ENCODE results near the gene GARS1. TPM values are rescaled to one million over a fixed set of nuclear protein-coding genes. Genes with fewer than 3 reads are reported as not detected.

GARS1 gene
- total and polyA plus RNA-seq, 4 donors: 43.3 to 73.6 (median 67.8) TPM

- no peak for TF ChIP-seq FOXA1 (IDR thresholded peaks at IDR 0.05)
- TF ChIP-seq YY1 (IDR thresholded peaks at IDR 0.05): no peak
- no peak for TF ChIP-seq SP1 (IDR thresholded peaks at IDR 0.05)
- no peak for TF ChIP-seq ZBTB33 (IDR thresholded peaks at IDR 0.05)
- no peak for TF ChIP-seq HNF4G (IDR thresholded peaks at IDR 0.05)
- TF ChIP-seq TAF1 (conservative IDR thresholded peaks at IDR 0.05): no peak
Observed at GRCh38 chr7:30618961-30619360, 24.3 kb downstream of the GARS1 start (continued).

GRCh38 chr7:30625283-30625682 is 30.6 kb downstream of the GARS1 start:
- no peaks in the 10 kb centered on the region for H3K27me3 ChIP-seq (ENCODE audit: control insufficient read depth in 4 of 4, insufficient read depth in 4 of 4, low read length in 3 of 4)
- H3K27ac ChIP-seq (ENCODE audit: low read depth in 1 of 2, low read length in 2 of 2): no peak overlapping the region
- no peak for TF ChIP-seq ZBTB33 (IDR thresholded peaks at IDR 0.05)
- peak; percentile 9 for TF ChIP-seq CTCF (IDR thresholded peaks at IDR 0.05; ENCODE audit: low read depth, low read length, missing input control)
- TF ChIP-seq RAD21 (IDR thresholded peaks at IDR 0.05): peak; percentile 42 to 52
- no peak for TF ChIP-seq REST (IDR thresholded peaks at IDR 0.05)
- TF ChIP-seq HNF4A (conservative IDR thresholded peaks at IDR 0.05): no peak
- H3K9me3 ChIP-seq (ENCODE audit: control insufficient read depth in 4 of 4, low read length in 3 of 4): no peaks in the 10 kb centered on the region
- H3K36me3 ChIP-seq (ENCODE audit: control insufficient read depth in 4 of 4, insufficient read depth in 3 of 4, low read depth in 1 of 4, low read length in 3 of 4): peaks cover 6 to 53% (median 37%) of the 10 kb centered on the region in 4 donors
- H3K4me3 ChIP-seq (ENCODE audit: low read depth in 1 of 3, low read length in 3 of 3): no peak overlapping the region
- no peak for DNase-seq (ENCODE audit: low spot score)
- 92% methylated on average over 1 of the region's 1 CpG for WGBS
- no peaks in the 10 kb centered on the region for H3K4me1 ChIP-seq (ENCODE audit: control insufficient read depth in 4 of 4, insufficient read depth in 4 of 4, low read length in 3 of 4)
- no peak overlapping the region for H3K9ac ChIP-seq (ENCODE audit: low read depth in 1 of 2, low read length in 2 of 2)

- Histone ChIP-seq H3K27ac (ENCODE audit: low read depth in 1 of 2, low read length in 2 of 2) (no peak overlapping the region), H3K9me3 (ENCODE audit: control insufficient read depth in 4 of 4, low read length in 3 of 4) (no peaks in the 10 kb centered on the region), H3K4me1 (ENCODE audit: control insufficient read depth in 4 of 4, insufficient read depth in 4 of 4, low read length in 3 of 4) (no peaks in the 10 kb centered on the region), H3K9ac (ENCODE audit: low read depth in 1 of 2, low read length in 2 of 2) (no peak overlapping the region), H3K27me3 (ENCODE audit: control insufficient read depth in 4 of 4, insufficient read depth in 4 of 4, low read length in 3 of 4) (no peaks in the 10 kb centered on the region), H3K36me3 (ENCODE audit: control insufficient read depth in 4 of 4, insufficient read depth in 3 of 4, low read depth in 1 of 4, low read length in 3 of 4) (peaks cover 6 to 45% (median 34%) of the 10 kb centered on the region in 4 donors), H3K4me3 (ENCODE audit: low read depth in 1 of 3, low read length in 3 of 3) (no peak overlapping the region)
- no peak for DNase-seq (ENCODE audit: low spot score)
- WGBS: 96% methylated on average over 4 of the region's 4 CpGs
- no peak for TF ChIP-seq NR2F2 (IDR thresholded peaks at IDR 0.05)
- TF ChIP-seq ATF3 (IDR thresholded peaks at IDR 0.05): no peak
- no peak for TF ChIP-seq FOXA2 (IDR thresholded peaks at IDR 0.05)
- no peak for TF ChIP-seq YY1 (IDR thresholded peaks at IDR 0.05)
- no peak for TF ChIP-seq CTCF (IDR thresholded peaks at IDR 0.05; ENCODE audit: low read depth, low read length, missing input control)
- TF ChIP-seq HNF4A (conservative IDR thresholded peaks at IDR 0.05): no peak
- TF ChIP-seq TAF1 (conservative IDR thresholded peaks at IDR 0.05): no peak
- TF ChIP-seq ZBTB33 (IDR thresholded peaks at IDR 0.05): no peak
- no peak for TF ChIP-seq MAX (IDR thresholded peaks at IDR 0.05)
Observed at GRCh38 chr7:30627026-30627425, 32.3 kb downstream of the GARS1 start.
